HEK293 (cell line): ENCODE measurements around the gene KRTAP10-7.

Source experiments
- AEBP2 ChIP-seq: fragments of 450-650 bp; formaldehyde crosslinking; IDR thresholded peaks from 2 replicates; pipeline ENCODE4 v1.5.1; 2016; ENCODE audit warnings: missing biosample characterization, missing genetic modification characterization, borderline replicate concordance
- CTCF ChIP-seq: fragments of 450-650 bp; formaldehyde crosslinking; IDR thresholded peaks from 2 replicates; pipeline ENCODE4 v1.5.1; 2016; ENCODE audit warnings: missing biosample characterization, missing genetic modification characterization
- ZBTB20 ChIP-seq: fragments of 450-650 bp; formaldehyde crosslinking; IDR thresholded peaks from 2 replicates; pipeline ENCODE4 v1.5.1; 2016; ENCODE audit warnings: missing biosample characterization, missing genetic modification characterization
- ZNF518A ChIP-seq: fragments of 450-650 bp; formaldehyde crosslinking; conservative IDR thresholded peaks from 2 replicates; pipeline ENCODE4 v1.5.1; 2016; ENCODE audit warnings: low read depth, missing biosample characterization, missing genetic modification characterization
- ZNF558 ChIP-seq: fragments of 450-650 bp; formaldehyde crosslinking; IDR thresholded peaks from 2 replicates; pipeline ENCODE4 v1.5.1; 2016; ENCODE audit warnings: missing biosample characterization, missing genetic modification characterization
- ZNF792 ChIP-seq: fragments of 450-650 bp; formaldehyde crosslinking; IDR thresholded peaks from 2 replicates; pipeline ENCODE4 v1.5.1; 2016; ENCODE audit warnings: missing biosample characterization, missing genetic modification characterization

GRCh38 chr21:44595524-44595923 lies 4.9 kb upstream of the KRTAP10-7 start:
- no peak for TF ChIP-seq AEBP2
- no peak for TF ChIP-seq ZNF558
- TF ChIP-seq ZNF792 (tag by site-specific recombination), result no peak
- no peak for TF ChIP-seq CTCF (tag by site-specific recombination)
- no peak for TF ChIP-seq ZNF518A
- TF ChIP-seq ZBTB20 (tag by site-specific recombination), result no peak
